ENCODE measurements around the gene CDHR3.
"Not testable (repeated sequence)": the region's sequence is repeated elsewhere in the genome, so short reads cannot be mapped to it uniquely, and the experiment has no call there.

CDHR3 gene, protein sequence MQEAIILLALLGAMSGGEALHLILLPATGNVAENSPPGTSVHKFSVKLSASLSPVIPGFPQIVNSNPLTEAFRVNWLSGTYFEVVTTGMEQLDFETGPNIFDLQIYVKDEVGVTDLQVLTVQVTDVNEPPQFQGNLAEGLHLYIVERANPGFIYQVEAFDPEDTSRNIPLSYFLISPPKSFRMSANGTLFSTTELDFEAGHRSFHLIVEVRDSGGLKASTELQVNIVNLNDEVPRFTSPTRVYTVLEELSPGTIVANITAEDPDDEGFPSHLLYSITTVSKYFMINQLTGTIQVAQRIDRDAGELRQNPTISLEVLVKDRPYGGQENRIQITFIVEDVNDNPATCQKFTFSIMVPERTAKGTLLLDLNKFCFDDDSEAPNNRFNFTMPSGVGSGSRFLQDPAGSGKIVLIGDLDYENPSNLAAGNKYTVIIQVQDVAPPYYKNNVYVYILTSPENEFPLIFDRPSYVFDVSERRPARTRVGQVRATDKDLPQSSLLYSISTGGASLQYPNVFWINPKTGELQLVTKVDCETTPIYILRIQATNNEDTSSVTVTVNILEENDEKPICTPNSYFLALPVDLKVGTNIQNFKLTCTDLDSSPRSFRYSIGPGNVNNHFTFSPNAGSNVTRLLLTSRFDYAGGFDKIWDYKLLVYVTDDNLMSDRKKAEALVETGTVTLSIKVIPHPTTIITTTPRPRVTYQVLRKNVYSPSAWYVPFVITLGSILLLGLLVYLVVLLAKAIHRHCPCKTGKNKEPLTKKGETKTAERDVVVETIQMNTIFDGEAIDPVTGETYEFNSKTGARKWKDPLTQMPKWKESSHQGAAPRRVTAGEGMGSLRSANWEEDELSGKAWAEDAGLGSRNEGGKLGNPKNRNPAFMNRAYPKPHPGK

DNA sequence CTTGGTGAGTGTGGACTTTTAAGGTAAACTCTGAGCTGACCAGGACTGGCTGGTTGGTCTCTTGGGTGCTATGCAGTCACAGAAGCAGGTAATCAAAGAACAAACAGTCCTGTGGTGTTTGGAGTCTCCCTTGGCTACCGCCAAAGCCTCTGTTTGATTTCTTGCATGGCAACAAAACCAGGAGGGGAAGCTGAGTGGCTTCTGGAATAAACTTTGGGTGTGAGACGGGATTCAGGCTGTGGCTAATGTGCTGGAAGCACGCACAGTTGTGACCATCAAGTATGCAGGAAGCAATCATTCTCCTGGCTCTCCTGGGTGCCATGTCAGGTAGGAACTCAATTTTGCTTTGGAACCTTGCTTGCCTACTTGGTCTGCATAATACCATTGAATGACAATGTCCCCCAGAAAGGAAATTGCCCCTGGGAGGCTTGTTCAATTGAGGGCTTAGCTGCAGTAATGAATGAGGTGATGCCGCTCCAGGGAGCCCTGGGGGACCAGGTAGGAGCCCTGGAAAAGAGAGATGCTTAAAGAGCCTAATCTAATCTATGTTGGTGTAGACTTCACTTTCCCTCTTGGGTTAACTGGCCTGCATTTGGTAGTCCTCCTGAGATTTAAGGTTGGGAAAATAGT, at the start of gene CDHR3:
Gene CDHR3, plus strand, starts transcription at position 227 of the 630 bp plus-strand sequence. Its CDS starts 55 bp downstream, at position 282.
- no peak for DNase-seq (ENCODE audit: low read depth in 2 of 2)

DNA sequence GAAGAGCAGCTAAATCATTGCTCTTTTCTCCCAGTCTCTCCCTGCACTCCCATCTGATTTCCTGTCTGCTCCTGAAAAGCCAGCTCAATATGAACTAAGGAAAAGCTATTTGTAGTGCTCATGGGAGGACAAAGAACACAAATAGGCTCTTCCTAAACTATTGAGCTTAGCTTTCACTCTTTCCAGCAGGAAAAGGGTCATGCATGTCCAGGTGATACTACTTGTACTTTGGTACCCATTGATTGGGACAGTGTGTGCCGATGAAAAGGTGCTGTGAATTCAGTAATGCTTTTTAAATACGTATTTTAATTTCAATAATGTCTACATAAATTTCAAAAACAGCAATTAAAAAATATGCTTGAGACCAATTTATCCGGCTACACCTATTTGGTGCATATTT, 49.1 kb upstream of the CDHR3 start:
- no peak for DNase-seq (ENCODE audit: low read depth in 2 of 2)

DNA sequence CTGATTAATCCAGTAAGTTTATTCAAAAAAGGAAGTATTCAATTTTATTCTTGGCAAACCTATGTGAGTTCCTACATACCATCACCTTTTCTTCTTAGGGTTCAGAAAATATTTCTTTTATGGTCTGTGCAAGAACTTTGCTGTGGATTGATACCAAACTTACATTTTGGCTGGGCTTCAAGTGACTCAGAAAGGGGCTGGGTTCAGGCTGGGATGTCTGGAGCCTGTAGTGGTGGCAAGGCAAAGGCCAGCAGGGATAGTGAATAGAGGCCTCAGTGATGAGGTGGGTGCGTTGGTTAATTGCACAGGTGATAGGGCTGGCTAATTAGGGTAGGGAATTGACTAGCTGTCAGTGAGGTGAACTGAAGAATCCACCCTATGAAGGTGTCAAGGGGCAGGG, 46.5 kb upstream of the CDHR3 start:
- DNase-seq (ENCODE audit: low read depth in 2 of 2), result no peak

DNA sequence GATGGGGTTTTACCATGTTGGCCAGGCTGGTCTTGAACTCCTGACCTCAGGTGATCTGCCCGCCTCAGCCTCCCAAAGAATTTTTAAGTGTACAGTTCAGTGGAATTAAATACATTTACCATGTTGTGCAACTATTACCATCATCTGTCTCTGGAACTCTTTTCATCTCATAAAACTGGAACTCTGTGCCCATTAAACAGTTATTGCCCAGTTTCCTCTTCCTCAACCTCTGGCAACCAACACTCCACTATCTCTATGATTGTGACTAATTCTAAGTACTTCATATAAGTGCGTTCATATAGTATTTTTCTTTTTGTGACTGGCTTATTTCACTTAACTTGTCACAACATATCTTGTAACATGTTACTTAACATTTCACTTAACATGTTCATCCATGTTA, 45.4 kb upstream of the CDHR3 start:
- DNase-seq (ENCODE audit: low read depth in 2 of 2), result no peak

DNA sequence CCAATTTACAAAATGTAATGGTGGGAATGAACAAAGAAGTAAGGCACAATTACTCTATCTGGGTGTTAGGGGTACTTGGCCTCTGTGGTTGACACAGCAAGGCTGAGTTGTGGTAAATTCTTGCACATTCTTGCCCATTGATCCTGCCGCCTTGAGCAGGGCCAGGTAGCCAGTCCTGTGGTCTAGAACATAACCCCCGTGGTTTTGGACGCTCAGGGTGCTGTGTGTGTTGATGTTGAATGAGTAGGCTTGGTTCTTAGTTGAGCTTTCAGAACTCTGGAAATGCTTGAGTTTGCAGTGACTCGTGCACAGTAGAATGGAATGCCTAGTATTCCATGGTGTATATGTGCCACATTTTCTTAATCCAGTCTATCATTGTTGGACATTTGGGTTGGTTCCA, 42.3 kb upstream of the CDHR3 start:
- no peak for DNase-seq (ENCODE audit: low read depth in 2 of 2)

DNA sequence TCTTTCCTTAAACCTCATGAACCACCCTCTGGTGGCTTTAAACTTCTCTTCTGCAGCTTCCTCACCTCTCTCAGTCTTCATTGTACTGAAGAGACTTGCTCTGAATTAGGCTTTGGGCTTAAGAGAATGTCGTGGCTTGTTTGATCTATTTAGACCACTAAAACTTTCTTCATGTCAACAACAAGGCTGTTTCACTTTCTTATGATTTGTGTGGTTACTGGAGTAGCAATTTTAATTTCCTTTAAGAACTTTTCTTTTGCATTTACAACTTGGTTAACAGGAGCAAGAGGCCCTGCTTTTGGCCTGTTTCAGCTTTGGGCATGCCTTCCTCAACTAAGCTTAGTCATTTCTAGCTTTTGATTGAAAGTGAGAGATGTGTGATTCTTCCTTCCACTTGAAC, 38.1 kb upstream of the CDHR3 start:
- DNase-seq (ENCODE audit: low read depth in 2 of 2), result no peak

DNA sequence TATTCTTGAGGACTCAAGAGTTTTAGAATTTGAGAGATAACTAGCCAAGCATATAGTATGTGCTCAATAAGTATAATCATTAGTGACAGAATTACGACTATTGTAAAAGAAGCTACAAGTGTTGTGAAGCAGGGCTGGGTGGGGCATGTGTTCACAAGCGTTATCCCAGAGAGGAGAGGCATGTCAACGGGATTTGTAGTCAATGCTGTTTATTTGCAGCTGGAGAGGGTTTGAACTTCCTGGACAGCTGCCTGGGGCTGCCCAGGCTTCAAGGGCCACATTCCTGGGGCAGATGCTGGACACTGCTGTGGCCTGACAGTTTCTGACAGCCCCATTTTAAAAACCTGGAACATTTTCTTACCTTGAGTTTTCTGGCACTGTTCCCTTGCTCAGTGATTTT, 36.9 kb upstream of the CDHR3 start:
- no peak for DNase-seq (ENCODE audit: low read depth in 2 of 2)

DNA sequence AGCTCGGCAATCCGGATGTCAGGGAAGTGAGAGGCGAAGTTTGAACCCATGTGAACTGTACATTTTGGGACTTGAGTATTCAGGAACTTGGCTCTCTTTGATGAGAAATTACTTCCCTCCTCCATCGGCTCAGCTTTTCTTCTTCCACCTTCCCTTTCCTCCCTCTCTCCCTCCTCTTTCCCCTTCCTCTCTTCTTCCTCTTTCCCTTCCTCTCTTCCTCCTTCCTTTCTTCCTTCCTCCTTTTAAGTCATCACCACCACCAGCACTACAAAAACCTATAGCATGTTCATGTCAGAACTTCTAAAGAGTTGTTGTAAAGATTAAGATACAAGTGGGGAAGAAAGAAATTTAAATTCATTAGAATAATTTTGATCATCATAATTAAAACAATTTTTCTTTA, 31.9 kb upstream of the CDHR3 start:
- DNase-seq (ENCODE audit: low read depth in 2 of 2), result no peak

DNA sequence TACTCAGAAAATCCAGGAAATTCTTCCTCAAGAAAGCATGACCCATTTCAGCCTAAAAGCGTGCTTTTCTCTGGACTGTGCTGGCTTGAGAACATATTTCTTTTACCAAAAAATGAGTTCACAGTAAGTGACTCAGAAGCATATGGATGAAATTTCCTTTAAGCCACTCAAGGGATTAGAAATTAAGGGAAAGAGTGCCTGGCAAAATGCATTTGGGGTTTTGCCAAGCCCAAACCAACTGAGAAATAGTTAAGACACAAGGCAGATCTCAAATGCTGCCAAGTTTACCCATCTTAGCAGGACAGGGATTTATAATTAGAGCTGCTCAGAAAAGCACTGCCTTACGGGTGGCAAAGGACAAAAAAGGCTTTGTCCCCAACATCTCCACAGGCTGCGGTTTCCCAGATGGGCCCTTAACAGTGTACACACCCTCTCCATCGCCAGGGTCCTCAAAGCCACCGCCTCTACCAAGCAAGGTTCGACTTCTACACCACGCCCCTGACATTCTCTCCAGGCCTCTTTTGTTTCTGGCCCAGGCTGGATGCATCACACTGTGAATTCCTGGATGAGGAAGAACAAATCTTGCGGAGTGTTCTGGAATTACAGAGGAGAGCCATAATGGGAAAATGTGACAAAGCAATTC, 30.1 kb upstream of the CDHR3 start:
- DNase-seq (ENCODE audit: low read depth in 2 of 2), result no peak

DNA sequence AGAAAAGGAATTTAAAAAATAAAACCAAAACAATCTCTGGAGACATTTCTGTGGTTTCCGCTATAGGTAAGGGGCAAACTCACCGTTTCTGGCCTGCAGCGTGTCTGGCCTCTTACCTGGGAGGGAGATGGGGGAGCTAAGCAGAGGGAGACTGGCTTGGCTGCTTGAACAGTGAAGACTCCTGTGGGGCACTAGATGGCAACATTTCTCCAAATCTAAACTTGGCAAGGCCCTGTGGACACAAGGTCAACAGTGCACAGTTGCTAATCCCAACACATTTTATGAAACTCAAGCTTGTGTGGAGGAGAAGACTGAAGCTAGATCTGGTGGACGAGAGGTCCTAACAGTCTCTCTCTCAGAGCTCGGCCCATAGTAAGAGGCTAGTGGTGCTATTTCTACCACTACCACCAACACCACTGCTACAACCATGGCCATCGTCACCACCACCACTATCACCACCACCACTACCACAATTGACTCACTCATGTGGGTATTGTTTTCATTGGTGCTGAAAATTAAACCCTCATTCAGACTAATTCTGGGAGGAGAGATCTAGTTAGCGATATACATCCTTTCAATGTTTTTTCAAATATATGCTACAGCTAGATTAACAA, 28.4 kb upstream of the CDHR3 start:
- DNase-seq (ENCODE audit: low read depth in 2 of 2), result no peak

DNA sequence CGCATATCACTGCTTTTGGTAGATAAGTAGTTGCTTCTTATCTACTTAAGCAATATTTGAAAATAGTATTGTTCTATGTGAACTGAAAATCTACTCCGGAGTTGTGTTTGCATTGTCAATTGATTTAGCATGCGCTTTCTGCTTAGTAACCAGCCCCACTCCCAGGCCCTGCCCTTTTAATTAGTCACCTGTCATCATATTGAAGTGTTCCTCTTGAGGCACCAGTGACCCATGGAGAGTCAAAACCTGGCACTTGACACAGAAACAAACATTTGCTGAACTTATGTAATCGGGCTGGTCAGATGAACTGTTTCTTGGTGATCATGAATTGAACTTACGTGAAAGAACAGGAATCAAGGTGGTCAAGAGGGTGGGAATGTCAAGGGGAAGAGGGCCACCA, 27.8 kb upstream of the CDHR3 start:
- no peak for DNase-seq (ENCODE audit: low read depth in 2 of 2)

DNA sequence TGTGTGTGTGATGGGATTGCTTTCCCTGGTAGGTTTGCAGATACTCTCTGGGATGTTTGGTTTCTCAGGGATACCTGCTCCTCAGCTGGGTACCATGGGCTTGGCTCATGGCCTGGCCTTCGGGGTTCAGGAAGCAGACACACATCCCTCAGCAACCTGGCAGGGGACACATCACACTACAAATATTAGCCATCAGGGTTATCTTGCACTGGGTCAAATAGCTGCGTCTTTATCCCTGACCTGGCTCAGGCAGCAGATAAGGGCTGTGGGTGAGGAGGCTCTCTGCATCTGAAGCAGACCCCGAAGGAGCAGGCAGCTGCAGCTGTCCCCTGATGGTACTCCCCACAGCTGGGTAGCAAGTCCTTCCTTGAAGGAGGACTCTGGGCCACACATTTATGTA, 25.7 kb upstream of the CDHR3 start:
- DNase-seq (ENCODE audit: low read depth in 2 of 2), result no peak

DNA sequence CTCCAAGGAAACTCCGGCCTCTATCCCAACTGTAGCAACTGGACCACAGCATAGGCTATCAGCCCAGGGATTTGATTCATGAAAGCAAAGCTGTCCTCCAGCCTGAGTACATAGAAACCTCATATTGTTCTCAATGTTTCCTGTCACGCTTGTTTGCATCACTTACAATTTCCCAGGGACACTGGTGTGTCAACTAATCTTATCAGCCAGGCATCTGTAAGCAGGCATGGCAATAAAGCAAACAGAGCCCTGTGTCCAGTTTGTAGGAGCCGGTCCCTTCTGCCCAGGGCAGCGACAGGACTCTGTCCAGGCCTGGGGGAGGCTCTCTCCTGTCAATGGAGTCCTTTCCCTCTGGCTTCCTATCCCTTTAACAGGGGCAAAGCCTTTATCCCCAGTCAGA, 23.0 kb upstream of the CDHR3 start:
- DNase-seq (ENCODE audit: low read depth in 2 of 2), result no peak

DNA sequence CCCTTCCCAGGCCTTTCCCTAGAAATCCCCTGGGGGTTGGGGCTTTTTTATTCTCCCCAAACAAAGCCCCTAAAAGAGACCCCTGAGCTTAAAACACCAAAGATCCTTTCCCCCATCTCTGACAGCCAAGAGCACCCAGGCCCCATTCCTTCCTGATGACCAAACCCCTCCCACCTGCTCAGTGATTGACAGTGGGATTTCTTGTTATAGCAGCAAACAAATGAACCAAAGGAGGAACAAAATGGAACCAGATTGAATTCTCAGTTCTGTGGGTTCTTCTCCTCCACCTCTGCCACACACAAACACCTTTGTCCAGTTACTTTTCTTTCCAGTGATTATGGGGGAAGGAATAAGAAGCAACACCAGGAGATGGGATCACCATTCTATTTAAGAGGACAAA, 21.5 kb upstream of the CDHR3 start:
- no peak for DNase-seq (ENCODE audit: low read depth in 2 of 2)

DNA sequence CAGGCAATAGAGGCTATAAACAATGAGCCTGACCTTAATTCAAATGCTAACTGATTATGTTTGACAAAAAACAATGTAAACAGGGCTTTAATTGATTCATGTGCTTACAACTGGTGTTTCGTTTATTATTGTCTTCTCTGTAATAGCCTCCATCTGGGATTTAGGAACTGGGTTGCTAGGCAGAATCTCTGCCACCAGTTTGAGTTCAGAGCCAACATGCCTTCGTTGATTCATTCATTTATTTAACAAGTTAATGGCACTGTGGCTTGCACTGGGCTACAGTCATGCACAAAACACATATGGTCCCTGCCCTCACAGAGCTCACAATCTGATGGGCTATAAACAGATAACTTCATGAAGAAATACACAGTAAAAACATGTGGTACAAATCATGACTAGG, 19.6 kb upstream of the CDHR3 start:
- no peak for DNase-seq (ENCODE audit: low read depth in 2 of 2)

DNA sequence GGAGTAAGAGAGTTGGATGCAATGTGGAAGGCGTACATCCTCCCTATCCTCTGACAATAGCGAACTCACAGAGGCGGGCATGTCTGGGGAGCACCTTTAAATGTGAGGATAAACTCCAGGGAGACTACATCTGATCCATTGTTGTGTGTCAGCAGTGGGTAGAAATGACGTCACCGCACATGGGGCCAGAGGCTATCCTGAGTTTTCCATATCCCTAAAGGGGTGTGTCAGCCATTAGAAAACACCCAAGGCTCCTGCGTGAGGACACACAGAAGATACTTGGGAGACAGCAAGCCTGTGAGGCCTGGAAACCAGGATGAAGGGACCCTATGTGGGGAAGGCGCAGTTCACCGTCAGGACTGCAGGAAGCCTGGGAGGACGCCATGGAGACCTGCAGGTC, 17.2 kb upstream of the CDHR3 start:
- DNase-seq (ENCODE audit: low read depth in 2 of 2), result no peak

DNA sequence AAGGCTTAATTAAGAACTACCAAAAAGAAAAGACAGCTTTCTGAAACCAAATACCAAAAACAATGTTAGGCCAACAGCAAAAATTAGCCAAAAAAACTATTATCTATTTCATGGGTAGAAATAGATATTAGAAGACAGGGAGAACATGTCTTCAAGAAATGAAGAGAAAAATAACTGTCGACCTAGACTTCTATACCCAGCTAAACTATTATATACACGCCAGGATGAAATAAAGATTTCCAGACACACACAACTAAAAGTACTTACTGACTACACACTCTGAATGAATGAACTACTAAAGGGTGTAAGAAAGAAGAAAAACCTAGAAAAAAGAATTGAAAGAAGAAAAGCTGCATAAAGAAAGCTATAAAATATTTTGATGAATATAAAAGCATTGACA, 11.5 kb upstream of the CDHR3 start:
- DNase-seq (ENCODE audit: low read depth in 2 of 2), result no peak

DNA sequence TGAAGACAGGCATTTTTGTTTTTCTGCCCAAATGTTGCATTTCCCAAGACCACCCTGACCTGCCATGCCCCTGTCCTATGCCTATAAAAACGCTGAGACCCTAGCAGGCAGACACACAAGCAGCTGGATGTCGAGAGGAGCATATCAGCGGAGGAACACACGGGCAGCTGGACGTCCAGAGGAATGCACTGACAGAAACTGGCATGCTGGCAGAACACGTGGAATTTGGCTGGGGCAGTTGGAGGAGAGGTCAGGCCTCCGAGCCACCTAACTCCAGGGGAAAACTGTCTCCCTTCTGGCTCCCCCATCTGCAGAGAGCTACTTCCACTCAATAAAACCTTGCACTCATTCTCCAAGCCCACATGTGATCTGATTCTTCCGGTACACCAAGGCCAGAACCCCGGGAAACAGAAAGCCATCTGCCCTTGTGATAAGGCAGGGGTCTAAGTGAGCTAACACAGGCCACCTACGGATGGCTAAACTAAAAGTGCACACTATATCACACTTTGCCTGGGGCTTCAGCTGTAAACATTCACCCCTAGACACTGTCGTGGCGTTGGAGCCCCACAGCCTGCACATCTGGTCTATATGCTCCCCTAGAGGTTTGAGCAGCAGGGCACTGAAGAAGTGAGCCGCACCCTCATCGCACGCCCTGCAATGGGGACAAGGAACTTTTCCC, 10.0 kb upstream of the CDHR3 start:
- no peak for DNase-seq (ENCODE audit: low read depth in 2 of 2)

DNA sequence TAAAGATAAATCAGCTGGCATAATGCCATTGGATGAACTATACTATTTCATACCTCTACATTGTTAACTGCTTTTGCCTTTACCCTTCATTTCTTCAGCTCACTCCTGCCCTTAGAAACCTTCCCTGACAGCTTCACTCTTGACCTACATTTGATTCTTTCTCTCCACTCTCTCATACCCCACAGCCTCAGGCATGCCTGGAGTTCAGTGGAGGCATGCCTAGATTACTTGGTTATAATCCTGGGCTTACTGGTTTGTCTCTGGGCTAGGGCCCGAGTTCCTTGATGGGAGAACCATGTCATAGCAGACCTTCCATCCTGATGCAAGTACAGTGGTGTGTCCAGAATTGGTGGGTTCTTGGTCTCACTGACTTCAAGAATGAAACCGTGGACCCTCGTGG, 8.4 kb upstream of the CDHR3 start:
- DNase-seq (ENCODE audit: low read depth in 2 of 2), result no peak

DNA sequence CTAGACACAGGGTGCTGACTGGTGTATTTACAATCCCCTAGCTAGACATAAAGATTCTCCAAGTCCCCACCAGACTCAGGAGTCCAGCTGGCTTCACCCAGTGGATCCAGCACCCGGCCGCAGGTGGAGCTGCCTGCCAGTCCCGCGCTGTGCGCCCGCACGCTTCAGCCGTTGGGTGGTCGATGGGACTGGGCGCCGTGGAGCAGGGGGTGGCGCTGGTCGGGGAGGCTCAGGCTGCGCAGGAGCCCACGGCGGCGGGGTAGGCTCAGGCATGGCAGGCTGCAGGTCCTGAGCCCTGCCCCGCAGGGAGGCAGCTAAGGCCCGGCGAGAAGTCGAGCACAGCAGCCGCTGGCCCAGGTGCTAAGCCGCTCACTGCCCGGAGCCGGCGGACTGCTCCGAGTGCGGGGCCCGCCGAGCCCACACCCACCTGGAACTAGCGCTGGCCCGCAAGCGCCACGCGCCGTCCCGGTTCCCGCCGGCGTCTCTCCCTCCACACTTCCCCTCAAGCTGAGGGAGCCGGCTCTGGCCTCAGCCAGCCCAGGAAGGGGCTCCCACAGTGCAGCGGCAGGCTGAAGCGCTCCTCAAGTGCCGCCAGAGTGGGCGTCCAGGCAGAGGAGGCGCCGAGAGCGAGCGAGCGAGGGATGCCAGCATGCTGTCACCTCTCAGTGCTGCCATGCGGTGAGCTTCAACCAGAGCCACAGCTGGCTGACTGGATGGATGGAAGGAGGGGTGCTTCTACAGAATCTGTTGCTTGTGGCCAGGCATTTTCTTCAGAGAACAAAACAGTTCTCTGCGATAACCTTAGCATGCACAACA, 7.2 kb upstream of the CDHR3 start:
- not testable (repeated sequence) for DNase-seq (ENCODE audit: low read depth in 2 of 2)

All from activated CD8-positive, alpha-beta memory T cell treated with anti-CD3 and anti-CD28 coated beads for 4 hours (primary cell).